Muscle layer of colon (tissue), 2 donors: ENCODE data around the gene CDH26.

Experiments used
- H3K27ac ChIP-seq: one replicate; pipeline ENCODE4 v1.7.0; 2013; ENCODE audit warnings: low read depth, mild to moderate bottlenecking, low read length, moderate library complexity
- H3K27me3 ChIP-seq, 2 donors: one replicate each; pipeline ENCODE4 v1.7.0; 2013; ENCODE audit warnings: low read length in 2 of 2, mild to moderate bottlenecking in 2 of 2; ENCODE audit not compliant: insufficient read depth in 2 of 2, control insufficient read depth in 1 of 2
- H3K36me3 ChIP-seq: one replicate; pipeline ENCODE4 v1.7.0; 2013; ENCODE audit warnings: mild to moderate bottlenecking, low read length; ENCODE audit not compliant: insufficient read depth
- H3K4me1 ChIP-seq: one replicate; pipeline ENCODE4 v1.7.0; 2013; ENCODE audit warnings: mild to moderate bottlenecking, low read length; ENCODE audit not compliant: insufficient read depth
- H3K4me3 ChIP-seq, 2 donors: one replicate each; pipeline ENCODE4 v1.7.0; 2013; ENCODE audit warnings: low read length in 2 of 2, low read depth in 1 of 2, mild to moderate bottlenecking in 1 of 2, moderate library complexity in 1 of 2
- H3K9ac ChIP-seq: one replicate; pipeline ENCODE4 v1.7.0; 2013; ENCODE audit warnings: low read length
- H3K9me3 ChIP-seq: one replicate; pipeline ENCODE4 v1.7.0; 2013; ENCODE audit warnings: mild to moderate bottlenecking, low read length
- donor health status: abdominal sarcoma.
- donor health status: Adenocarcinoma of cecum.

Gene CDH26

GRCh38 chr20:59958626-59959025, 403 bp downstream of the CDH26 start:
- Histone ChIP-seq H3K27me3 (no peaks in the 10 kb centered on the region), H3K27ac (no peak overlapping the region), H3K9me3 (no peaks in the 10 kb centered on the region)

GRCh38 chr20:59961423-59961822, 3.2 kb downstream of the CDH26 start:
- Histone ChIP-seq H3K9ac (no peak overlapping the region), H3K4me1 (no peaks in the 10 kb centered on the region), H3K9me3 (no peaks in the 10 kb centered on the region), H3K36me3 (peaks cover 10% of the 10 kb centered on the region), H3K4me3 (no peak overlapping the region), H3K27ac (no peak overlapping the region), H3K27me3 (no peaks in the 10 kb centered on the region)

More at GRCh38 chr20:59958626-59959025, 403 bp downstream of the CDH26 start:
- H3K9ac ChIP-seq, result no peak overlapping the region
- no peaks in the 10 kb centered on the region for H3K4me1 ChIP-seq
- H3K4me3 ChIP-seq, result no peak overlapping the region
- peaks cover 10% of the 10 kb centered on the region for H3K36me3 ChIP-seq

GRCh38 chr20:59962155-59962554, 3.9 kb downstream of the CDH26 start:
- H3K4me1 ChIP-seq, result no peaks in the 10 kb centered on the region
- no peaks in the 10 kb centered on the region for H3K9me3 ChIP-seq
- no peak overlapping the region for H3K4me3 ChIP-seq
- H3K27ac ChIP-seq, result no peak overlapping the region
- H3K36me3 ChIP-seq, result peaks cover 10% of the 10 kb centered on the region
- no peaks in the 10 kb centered on the region for H3K27me3 ChIP-seq
- H3K9ac ChIP-seq, result no peak overlapping the region

DNA sequence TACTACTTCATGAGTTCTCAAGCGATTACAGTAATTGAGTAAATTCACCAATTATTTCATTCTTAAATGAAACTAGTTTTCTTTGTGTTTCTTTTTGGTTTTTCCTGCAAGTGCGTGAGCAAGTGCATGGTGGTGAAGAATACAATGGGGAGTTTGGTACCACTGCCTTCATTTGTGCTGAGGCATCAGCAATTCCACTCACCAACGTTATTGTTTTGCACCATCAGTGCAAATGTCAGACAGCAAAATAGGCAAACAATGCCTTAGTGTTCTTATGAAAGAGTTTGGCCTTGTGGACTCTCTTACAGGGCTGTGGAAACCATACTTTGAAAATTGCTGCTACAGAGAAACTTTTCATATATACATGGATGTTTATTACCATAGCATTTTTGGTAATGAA, 8.2 kb downstream of the CDH26 start:
- no peaks in the 10 kb centered on the region for H3K9me3 ChIP-seq
- no peak overlapping the region for H3K9ac ChIP-seq
- H3K4me1 ChIP-seq, result no peaks in the 10 kb centered on the region
- H3K27ac ChIP-seq, result no peak overlapping the region
- H3K4me3 ChIP-seq, result no peak overlapping the region
- no peaks in the 10 kb centered on the region for H3K36me3 ChIP-seq
- H3K27me3 ChIP-seq, result no peaks in the 10 kb centered on the region

GRCh38 chr20:59971428-59971827, 13.2 kb downstream of the CDH26 start:
- H3K27me3 ChIP-seq, result no peaks in the 10 kb centered on the region
- H3K36me3 ChIP-seq, result no peaks in the 10 kb centered on the region
- no peak overlapping the region for H3K4me3 ChIP-seq
- H3K4me1 ChIP-seq, result peaks cover 1% of the 10 kb centered on the region
- H3K9me3 ChIP-seq, result no peaks in the 10 kb centered on the region
- no peak overlapping the region for H3K27ac ChIP-seq
- H3K9ac ChIP-seq, result no peak overlapping the region

DNA sequence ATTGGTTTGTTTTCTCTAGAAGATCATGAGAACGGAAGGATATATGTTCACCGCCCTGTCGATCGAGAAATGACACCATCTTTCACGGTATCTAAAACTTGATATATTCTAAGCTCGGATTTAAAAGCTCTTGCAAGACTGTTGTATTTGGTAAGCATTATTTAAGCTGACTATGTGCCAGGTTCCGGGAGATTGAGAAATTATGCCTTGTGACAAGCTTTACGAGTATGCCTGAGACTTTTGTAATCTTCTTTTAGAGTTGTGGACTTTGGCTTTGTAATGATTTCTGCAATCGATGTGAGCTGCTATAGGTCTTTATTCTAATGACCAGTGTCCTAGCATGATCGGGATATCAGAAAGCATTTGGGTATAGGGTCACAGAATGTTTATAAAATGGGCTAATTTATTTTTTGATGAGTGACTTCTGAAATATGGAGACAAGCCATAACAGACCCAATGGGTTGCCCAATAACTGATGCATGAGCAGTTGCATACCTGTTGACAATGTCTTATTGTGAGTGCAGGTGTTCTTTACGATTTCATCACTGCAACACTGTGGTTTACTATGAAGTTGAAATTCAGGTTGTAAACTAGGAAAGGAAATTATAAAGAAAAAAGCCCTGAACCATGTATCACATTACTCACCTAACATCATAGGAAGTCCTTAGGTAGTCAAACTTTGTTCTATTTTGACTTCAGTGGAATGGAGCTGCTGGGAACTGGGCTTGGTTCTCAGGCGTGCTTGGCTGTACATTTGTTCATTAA, 14.0 kb downstream of the CDH26 start:
- Histone ChIP-seq H3K36me3 (no peaks in the 10 kb centered on the region), H3K4me3 (no peak overlapping the region), H3K9me3 (no peaks in the 10 kb centered on the region), H3K4me1 (peaks cover 5% of the 10 kb centered on the region), H3K27ac (no peak overlapping the region), H3K27me3 (no peaks in the 10 kb centered on the region), H3K9ac (no peak overlapping the region)

GRCh38 chr20:59976156-59976782, 18.0 kb downstream of the CDH26 start:
- no peaks in the 10 kb centered on the region for H3K9me3 ChIP-seq
- H3K27me3 ChIP-seq, result no peaks in the 10 kb centered on the region
- no peak overlapping the region for H3K9ac ChIP-seq
- no peak overlapping the region for H3K27ac ChIP-seq
- H3K4me3 ChIP-seq, result no peak overlapping the region
- peaks cover 5% of the 10 kb centered on the region for H3K4me1 ChIP-seq
- no peaks in the 10 kb centered on the region for H3K36me3 ChIP-seq

DNA sequence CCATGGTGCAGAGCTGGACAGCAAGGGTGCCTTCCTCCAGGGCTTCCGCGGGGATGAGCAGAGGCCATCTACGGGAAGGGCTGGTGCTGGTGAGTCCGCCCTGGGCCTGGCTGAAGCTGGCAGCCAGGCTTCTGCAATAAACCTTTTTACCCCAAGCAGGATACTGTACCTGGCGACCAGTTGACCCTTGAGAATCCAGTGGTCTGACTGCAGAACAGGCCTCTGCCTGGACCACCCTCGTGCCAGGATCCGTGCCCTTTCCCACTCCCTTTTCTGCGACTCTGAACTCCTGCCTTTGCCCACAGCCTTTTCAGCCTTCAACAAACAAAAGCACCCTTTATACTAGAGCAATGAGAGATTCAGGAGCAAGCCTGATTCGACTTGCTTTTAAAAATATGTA, 18.9 kb downstream of the CDH26 start:
- Histone ChIP-seq H3K36me3 (no peaks in the 10 kb centered on the region), H3K4me1 (peaks cover 5% of the 10 kb centered on the region), H3K9me3 (no peaks in the 10 kb centered on the region), H3K27ac (no peak overlapping the region), H3K27me3 (no peaks in the 10 kb centered on the region), H3K4me3 (no peak overlapping the region), H3K9ac (no peak overlapping the region)

DNA sequence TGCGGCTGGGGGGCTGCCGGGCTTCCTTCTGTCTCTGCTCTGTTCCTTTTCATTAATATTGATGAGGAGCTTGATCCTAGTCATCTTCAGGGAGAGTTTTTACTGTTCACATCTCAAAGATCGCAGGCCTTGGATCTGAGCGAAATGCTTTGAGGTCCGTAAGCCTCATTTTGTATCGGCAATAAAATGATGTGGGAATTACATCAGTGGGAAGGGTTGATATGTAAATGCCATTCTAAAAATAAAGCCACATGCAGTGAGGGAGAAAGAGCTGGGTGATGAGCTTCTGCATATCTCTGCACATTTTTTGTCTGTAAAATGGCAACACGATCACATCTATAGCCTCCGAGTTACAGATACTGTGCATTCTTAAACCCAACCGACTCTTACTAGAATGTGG, 24.9 kb downstream of the CDH26 start:
- Histone ChIP-seq H3K9me3 (no peaks in the 10 kb centered on the region), H3K4me3 (no peak overlapping the region), H3K27ac (no peak overlapping the region), H3K9ac (no peak overlapping the region), H3K27me3 (no peaks in the 10 kb centered on the region), H3K36me3 (no peaks in the 10 kb centered on the region), H3K4me1 (no peaks in the 10 kb centered on the region)

DNA sequence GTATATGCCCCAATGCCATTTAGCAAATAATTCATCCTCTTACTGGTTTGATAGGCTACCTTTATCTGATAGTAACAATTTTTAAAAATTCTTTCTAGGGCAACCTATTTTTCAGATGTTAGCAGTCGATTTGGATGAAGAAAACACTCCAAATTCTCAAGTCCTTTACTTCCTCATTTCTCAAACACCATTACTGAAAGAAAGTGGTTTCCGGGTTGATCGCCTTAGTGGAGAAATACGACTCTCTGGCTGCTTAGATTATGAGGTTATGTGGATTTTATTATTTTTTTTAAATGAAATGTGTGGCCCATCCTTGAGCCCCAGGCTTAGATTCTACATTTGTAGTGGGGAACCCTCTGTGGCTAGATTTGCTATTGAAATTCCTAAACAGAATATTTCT, 26.3 kb downstream of the CDH26 start:
- Histone ChIP-seq H3K27ac (no peak overlapping the region), H3K27me3 (no peaks in the 10 kb centered on the region), H3K9ac (no peak overlapping the region), H3K4me1 (no peaks in the 10 kb centered on the region), H3K4me3 (no peak overlapping the region), H3K36me3 (no peaks in the 10 kb centered on the region), H3K9me3 (no peaks in the 10 kb centered on the region)

GRCh38 chr20:59985164-59985563, 26.9 kb downstream of the CDH26 start:
- H3K4me1 ChIP-seq, result no peaks in the 10 kb centered on the region
- H3K27ac ChIP-seq, result no peak overlapping the region
- H3K4me3 ChIP-seq, result no peak overlapping the region
- H3K9me3 ChIP-seq, result no peaks in the 10 kb centered on the region
- no peak overlapping the region for H3K9ac ChIP-seq
- H3K27me3 ChIP-seq, result no peaks in the 10 kb centered on the region
- H3K36me3 ChIP-seq, result no peaks in the 10 kb centered on the region

DNA sequence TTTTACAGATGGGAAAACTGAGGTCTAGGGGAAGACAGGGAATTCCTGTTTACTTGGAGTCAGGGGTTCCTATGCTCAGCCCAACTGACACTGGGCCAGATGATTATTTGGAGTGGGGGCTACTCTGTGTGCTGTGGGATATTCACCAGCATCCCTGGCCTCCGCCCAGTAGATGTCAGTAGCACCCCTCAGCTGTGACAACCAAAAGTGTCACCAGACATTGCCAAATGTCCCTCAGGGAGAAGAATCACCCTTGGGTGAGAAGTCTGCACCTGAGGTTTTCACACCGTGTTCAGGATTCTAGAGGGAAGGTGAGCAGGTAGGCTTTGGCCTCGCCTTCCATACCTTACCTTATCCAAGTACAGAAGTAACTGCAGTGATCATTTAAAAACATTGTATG, 27.6 kb downstream of the CDH26 start:
- H3K27ac ChIP-seq, result no peak overlapping the region
- no peaks in the 10 kb centered on the region for H3K4me1 ChIP-seq
- H3K4me3 ChIP-seq, result no peak overlapping the region
- no peaks in the 10 kb centered on the region for H3K9me3 ChIP-seq
- H3K36me3 ChIP-seq, result no peaks in the 10 kb centered on the region
- H3K9ac ChIP-seq, result no peak overlapping the region
- no peaks in the 10 kb centered on the region for H3K27me3 ChIP-seq
